Iris pigment epithelial cell (primary cell): ENCODE measurements around the gene SLC7A4.

Experiments used
- DNase-seq: peaks from one replicate; pipeline ENCODE4 v3.0.0-alpha.2; 2011; ENCODE audit warnings: low read depth

The SLC7A4 gene

GRCh38 chr22:20986365-20986764 is 46.0 kb downstream of the SLC7A4 start:
- no peak for DNase-seq

GRCh38 chr22:20985720-20986119 is 46.6 kb downstream of the SLC7A4 start:
- DNase-seq, result no peak

DNA sequence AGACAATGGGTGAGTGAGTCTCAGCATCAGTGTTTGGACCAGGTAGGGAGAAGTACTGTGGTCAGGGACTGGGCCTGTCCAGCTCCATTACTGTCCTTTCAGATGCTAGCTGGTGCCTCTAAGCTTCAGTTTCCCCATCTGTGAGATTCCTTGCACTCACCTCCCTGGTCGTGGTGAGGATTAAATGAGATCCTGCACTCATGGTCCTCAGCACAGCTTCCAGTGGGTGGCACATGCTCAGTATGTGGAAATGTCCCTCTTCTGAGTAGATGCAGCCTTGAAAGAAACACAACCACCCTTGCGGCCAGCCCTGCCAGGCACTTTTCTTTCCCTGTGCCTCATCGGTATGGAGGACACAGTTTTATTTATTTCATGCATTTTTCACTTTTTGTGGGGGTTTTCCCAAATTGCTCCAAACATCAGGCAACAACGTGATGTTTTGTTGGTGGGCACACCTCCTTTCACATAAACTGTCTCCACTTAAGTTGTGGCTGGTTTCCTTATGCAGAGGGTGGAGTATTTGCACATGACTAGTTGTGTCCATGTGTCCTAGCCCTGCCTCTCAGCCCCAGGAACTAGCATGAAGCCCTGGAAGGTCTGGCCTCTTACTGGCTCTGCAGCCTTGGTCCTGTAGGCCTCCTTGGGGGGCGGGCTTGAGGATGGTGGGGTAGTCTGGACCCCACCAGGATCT is 49.1 kb downstream of the SLC7A4 start:
- no peak for DNase-seq

- no peak for DNase-seq
Observed at GRCh38 chr22:20982563-20982882, 49.8 kb downstream of the SLC7A4 start.

- peak; percentile 93 for DNase-seq
Observed at GRCh38 chr22:20981787-20982562, 50.4 kb downstream of the SLC7A4 start, which contains the start of gene LZTR1. LZTR1 (plus strand) TSS chr22:20982297; CDS start chr22:20982372, 75 bp downstream.

GRCh38 chr22:20980938-20981722 is 51.2 kb downstream of the SLC7A4 start:
- DNase-seq, result no peak

GRCh38 chr22:20980523-20980922 is 51.8 kb downstream of the SLC7A4 start:
- DNase-seq, result no peak

DNA sequence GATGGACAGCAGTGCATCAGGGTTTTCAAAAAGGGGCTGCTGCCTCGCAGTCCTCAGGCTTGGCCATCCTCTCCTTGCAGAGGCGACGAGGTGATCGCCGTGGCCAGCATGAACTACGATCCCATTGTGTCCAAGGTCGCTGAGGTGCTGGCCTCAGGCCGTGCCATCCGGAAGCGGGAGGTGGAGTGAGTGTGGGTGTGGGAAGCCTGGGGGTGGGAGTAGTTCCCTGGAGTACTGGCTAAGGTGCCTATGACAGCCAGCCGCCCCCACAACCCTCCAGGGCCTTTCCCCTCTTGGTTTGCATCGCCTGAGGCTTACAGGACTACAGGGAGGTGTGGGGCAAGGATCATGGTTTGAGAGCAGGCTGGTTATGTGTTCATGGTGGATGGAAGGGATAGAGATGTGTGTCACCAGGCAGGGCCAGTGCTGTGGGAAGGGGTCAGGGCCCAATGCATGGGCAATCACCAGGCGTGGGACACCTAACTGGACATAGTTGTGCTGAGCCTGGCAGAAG is 52.4 kb downstream of the SLC7A4 start:
- no peak for DNase-seq

DNA sequence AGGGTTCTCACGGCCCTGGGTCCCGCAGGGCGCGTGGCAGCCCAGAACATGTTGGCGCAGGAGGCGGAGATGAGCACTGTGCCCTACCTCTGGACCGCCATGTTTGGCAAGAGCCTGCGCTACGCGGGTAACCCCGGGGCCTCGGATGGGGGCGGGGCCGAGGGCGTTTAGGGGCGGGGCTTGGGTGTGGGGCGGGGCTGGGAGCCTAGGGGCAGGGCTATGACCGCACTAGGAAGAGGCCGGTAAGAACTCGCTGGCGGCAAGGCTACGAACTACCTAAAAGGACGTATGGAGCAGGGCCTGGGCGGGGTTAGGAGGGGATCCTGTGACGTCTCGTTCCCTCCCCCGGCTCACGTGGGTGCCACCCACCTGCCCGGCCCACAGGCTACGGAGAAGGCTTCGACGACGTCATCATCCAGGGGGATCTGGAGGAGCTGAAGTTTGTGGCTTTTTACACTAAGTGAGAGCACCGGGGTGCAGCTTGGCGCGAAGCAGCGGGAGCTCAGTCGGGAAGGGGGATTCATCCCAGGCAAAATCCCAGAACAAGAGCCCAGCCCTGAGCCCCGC is 53.0 kb downstream of the SLC7A4 start:
- DNase-seq, result peak; percentile 92
